Measurements from ENCODE around the gene MEGF11.

The MEGF11 gene

GRCh38 chr15:66239514-66239913 is 14.0 kb downstream of the MEGF11 start:
- DNase-seq (ENCODE audit: low read depth): no peak

- DNase-seq (ENCODE audit: low read depth): no peak
These were observed 15.2 kb downstream of the MEGF11 start for GRCh38 chr15:66238318-66238717.

GRCh38 chr15:66237513-66238235 is 15.9 kb downstream of the MEGF11 start:
- DNase-seq (ENCODE audit: low read depth): no peak

- DNase-seq (ENCODE audit: low read depth): no peak
These were observed 16.7 kb downstream of the MEGF11 start for GRCh38 chr15:66236806-66237375.

- DNase-seq (ENCODE audit: low read depth): no peak
These were observed 17.7 kb downstream of the MEGF11 start for GRCh38 chr15:66235866-66236265.

- no peak for DNase-seq (ENCODE audit: low read depth)
These were observed 18.8 kb downstream of the MEGF11 start for GRCh38 chr15:66234798-66235197.

- no peak for DNase-seq (ENCODE audit: low read depth)
These were observed 19.8 kb downstream of the MEGF11 start for GRCh38 chr15:66233487-66234415.

- no peak for DNase-seq (ENCODE audit: low read depth)
These were observed 21.3 kb downstream of the MEGF11 start for GRCh38 chr15:66232267-66232625.

- DNase-seq (ENCODE audit: low read depth): no peak
These were observed 21.9 kb downstream of the MEGF11 start for GRCh38 chr15:66231394-66232266.

- DNase-seq (ENCODE audit: low read depth): no peak
These were observed 23.6 kb downstream of the MEGF11 start for GRCh38 chr15:66229790-66230465.

- DNase-seq (ENCODE audit: low read depth): no peak
These were observed 24.5 kb downstream of the MEGF11 start for GRCh38 chr15:66228807-66229735.

- no peak for DNase-seq (ENCODE audit: low read depth)
These were observed 26.8 kb downstream of the MEGF11 start for GRCh38 chr15:66226736-66227135.

GRCh38 chr15:66225656-66226274 is 27.8 kb downstream of the MEGF11 start:
- DNase-seq (ENCODE audit: low read depth): no peak

- DNase-seq (ENCODE audit: low read depth): no peak
These were observed 28.6 kb downstream of the MEGF11 start for GRCh38 chr15:66224946-66225345.

GRCh38 chr15:66222273-66223198 is 31.0 kb downstream of the MEGF11 start:
- no peak for DNase-seq (ENCODE audit: low read depth)

- DNase-seq (ENCODE audit: low read depth): no peak
These were observed 32.4 kb downstream of the MEGF11 start for GRCh38 chr15:66221126-66221525.

- DNase-seq (ENCODE audit: low read depth): no peak
These were observed 32.9 kb downstream of the MEGF11 start for GRCh38 chr15:66220601-66221000.

GRCh38 chr15:66219339-66219738 is 34.2 kb downstream of the MEGF11 start:
- DNase-seq (ENCODE audit: low read depth): no peak

- DNase-seq (ENCODE audit: low read depth): no peak
These were observed 36.7 kb downstream of the MEGF11 start for GRCh38 chr15:66216806-66217205.
